NCI-H146 treated with DMSO at 0.1 percent for 48 hours (cell line): ENCODE data around the gene SLC6A18.
A peak's percentile ranks its signal among the peaks of the same experiment; 100 is the strongest.
"Not testable (repeated sequence)": the region's sequence is repeated elsewhere in the genome, so short reads cannot be mapped to it uniquely, and the experiment has no call there.

Source experiments
- DNase-seq: peaks from one replicate; lab custom pipeline; 2025; ENCODE audit not compliant: unreplicated experiment; lab: John Stamatoyannopoulos, UW

The SLC6A18 gene

GRCh38 chr5:1215320-1216096, 9.7 kb upstream of the SLC6A18 start:
- no peak for DNase-seq

GRCh38 chr5:1216211-1216917, 8.8 kb upstream of the SLC6A18 start:
- DNase-seq, result no peak

GRCh38 chr5:1216918-1217295, 8.3 kb upstream of the SLC6A18 start:
- no peak for DNase-seq

DNA sequence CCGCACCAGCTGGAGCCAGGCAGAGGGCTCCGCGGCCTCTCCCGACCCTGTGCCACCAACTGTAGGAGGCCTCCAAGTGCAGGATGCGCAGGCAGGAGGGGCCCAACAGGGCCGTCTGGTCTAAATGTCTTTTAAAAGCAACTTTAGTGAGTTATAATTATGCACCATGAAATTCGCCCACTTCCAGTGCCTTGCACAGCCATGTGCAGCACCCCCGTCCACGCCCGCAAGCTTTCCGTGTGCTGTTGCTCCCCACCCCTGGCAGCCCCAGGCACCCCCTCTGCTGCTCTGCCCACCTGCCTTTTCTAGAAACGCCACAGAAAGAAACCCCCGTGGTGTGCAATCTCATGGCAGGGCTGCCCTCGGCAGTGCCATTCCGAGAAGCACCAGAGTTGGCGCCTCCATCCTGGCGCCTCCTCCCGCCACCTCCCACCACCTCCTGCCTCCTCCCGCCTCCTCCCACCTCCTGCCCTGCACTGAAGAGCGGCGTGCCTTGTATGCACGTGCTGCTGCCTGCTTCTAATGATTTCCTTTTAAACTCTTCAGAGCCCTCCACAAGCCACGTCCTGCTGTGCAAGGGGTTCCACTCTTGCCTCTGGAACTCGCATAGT, 7.5 kb upstream of the SLC6A18 start:
- DNase-seq, result no peak

- DNase-seq, result no peak
Measured at GRCh38 chr5:1218351-1219080, 6.7 kb upstream of the SLC6A18 start.

DNA sequence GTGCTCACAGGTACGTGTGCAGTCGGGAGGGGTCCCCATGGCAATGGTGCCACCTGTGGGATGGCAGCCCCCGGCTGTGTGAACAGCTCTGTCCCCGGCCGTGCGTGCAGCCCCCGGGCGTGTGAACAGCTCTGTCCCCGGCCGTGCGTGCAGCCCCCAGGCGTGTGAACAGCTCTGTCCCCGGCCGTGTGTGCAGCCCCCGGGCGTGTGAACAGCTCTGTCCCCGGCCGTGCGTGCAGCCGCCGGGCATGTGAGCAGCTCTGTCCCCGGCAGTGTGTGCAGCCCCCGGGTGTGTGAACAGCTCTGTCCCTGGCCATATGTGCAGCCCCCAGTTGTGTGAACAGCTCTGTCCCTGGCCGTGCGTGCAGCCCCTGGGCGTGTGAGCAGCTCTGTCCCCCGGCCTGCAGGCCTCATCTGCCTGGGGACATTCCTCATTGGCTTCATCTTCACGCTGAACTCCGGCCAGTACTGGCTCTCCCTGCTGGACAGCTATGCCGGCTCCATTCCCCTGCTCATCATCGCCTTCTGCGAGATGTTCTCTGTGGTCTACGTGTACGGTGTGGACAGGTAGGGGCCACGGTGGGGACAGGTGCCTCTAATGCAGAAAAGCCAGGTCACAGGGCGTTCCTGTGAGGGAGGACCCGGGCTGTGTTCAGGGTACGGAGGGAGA, 5.9 kb upstream of the SLC6A18 start:
- DNase-seq, result no peak

GRCh38 chr5:1219768-1220100, 5.4 kb upstream of the SLC6A18 start:
- no peak for DNase-seq

- DNase-seq, result no peak
Measured at GRCh38 chr5:1220351-1220750, 4.8 kb upstream of the SLC6A18 start.

- no peak for DNase-seq
Measured at GRCh38 chr5:1220831-1221230, 4.3 kb upstream of the SLC6A18 start.

- DNase-seq, result no peak
Measured at GRCh38 chr5:1221721-1222120, 3.5 kb upstream of the SLC6A18 start.

DNA sequence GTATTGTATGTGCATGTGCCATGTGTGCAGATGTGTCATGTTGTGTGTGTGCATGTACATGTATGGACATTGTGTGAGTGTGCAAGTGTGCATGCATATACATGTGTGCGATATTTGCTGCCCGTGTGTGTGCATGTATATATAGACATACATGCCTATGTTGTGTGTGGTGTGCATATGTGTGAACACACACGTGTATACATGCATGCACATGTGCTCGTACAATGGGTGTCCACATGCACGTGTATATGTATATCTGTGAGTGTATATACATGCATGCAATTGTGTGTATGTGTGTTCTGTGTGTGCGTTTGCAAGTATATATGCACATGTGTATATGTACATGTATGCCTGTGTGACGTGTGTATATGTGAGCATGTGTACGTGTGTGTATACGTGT, 3.0 kb upstream of the SLC6A18 start:
- no peak for DNase-seq

DNA sequence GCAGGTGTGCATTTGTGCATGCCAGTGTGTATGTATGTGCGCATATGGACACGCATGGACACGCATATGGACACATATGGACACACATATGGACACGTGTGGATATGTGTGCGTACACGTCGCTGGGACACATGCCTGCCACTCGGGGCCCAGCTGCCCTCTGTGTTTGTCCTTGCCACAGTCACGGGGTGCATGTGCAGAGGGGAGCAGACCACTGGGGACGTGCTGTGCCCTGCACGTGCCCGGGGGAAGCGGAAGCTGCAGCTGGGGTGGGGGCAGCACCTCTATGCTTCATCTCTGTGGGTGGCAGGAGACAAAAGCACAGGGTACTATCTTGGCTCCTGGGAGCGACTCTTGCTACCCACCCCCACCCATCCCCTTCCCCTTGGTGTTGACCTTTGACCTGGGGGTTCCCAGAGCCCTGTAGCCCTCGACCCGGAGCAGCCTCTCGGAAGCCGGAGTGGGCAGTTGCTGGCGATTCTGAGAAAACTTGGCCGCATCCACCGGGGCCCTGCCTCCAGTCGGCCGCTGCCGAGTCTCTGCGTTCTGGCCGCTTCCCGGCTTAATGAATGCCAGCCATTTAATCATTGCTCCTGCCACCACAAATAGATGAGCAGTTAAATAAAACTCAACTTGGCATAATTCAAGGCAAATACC, 2.4 kb upstream of the SLC6A18 start:
- no peak for DNase-seq

- no peak for DNase-seq
Measured at GRCh38 chr5:1223278-1223670, 1.9 kb upstream of the SLC6A18 start.

- no peak for DNase-seq
Measured at GRCh38 chr5:1224631-1225030, 550 bp upstream of the SLC6A18 start.

- DNase-seq, result no peak
Measured at GRCh38 chr5:1226231-1226630, 1.1 kb downstream of the SLC6A18 start.

DNA sequence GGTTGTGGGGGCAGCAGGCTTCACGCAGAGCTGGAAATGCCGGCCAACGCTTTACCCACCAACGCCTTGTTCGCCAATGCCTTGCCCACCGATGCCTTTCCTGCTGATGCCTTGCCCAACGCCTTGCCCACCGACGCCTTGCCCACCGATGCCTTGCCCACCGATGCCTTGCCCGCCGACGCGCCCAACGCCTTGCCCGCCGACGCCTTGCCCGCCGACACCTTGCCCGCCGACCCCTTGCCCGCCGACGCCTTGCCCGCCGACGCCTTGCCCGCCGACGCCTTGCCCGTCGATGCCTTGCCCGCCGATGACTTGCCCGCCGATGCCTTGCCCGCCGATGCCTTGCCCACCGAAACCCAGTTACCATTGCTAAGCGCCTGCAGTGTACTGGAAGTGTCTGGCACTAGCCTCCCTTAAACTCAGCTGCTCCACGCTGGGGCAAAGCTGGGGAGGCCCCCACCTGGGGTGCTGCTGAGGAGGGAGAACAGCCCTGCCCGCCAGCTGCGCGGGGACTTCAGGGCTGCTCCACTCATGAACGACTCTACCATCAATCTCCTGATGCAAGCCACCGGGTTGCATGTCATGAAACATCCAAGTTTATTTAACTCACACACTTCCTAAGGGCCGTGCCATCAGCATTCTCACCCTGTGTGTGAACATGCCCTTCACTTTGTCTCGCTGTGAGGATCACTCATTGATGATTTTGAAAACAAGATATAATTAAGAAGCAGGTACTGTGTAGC, 1.8 kb downstream of the SLC6A18 start:
- DNase-seq, result no peak

- peak; percentile 82 for DNase-seq
Measured at GRCh38 chr5:1227667-1228066, 2.5 kb downstream of the SLC6A18 start.

DNA sequence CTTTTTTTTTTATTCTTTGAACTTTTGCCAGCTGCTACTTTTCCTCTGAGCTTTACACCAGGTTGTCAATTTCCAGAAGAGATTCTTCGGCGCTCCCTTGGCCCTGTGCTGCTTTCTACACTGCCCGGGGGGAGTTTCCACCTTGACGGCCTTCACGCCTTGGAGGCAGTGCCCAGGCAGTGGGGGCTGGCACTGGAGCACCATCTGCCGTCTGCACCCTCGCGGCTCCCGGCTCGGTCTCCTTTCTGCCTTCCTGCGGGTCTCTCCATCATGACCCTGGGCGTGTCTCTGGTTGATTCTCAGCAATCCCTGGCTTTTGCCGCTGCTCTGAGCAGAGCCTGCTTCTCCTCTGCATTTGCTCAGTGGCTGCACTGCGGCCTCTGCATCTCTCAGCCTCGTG, 2.9 kb downstream of the SLC6A18 start:
- DNase-seq, result no peak

GRCh38 chr5:1229023-1229422, 3.8 kb downstream of the SLC6A18 start:
- not testable (repeated sequence) for DNase-seq

GRCh38 chr5:1229822-1230221, 4.6 kb downstream of the SLC6A18 start:
- DNase-seq, result no peak
